Measurements from ENCODE around the gene PUS1.

Gene PUS1

GRCh38 chr12:131917139-131917710 lies 11.9 kb upstream of the PUS1 start:
- no peak for DNase-seq

- no peak for DNase-seq
Measured at GRCh38 chr12:131917711-131918306, 11.3 kb upstream of the PUS1 start.

GRCh38 chr12:131918311-131919050 lies 10.6 kb upstream of the PUS1 start:
- no peak for DNase-seq

GRCh38 chr12:131919051-131919347 lies 10.1 kb upstream of the PUS1 start:
- no peak for DNase-seq

GRCh38 chr12:131919366-131920156 lies 9.5 kb upstream of the PUS1 start:
- DNase-seq, result no peak

DNA sequence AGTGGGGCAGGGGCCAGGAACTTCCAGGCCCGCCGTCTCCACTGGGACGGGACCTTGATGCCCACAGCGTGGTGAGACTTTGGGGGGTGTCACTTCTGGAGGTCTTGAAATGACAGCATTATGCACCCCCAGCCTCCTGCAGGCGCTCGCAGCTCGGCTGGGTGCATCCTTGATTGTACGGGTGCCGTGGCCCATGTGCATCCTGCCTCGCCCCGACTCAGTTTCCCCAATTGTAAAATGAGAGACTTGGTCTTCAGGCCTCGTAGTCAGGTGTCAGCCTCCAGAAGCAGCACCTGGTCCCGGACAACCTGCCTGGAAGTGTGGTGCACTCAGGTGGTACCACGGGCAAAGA lies 8.9 kb upstream of the PUS1 start:
- DNase-seq, result no peak

- DNase-seq, result no peak
Measured at GRCh38 chr12:131920902-131921840, 7.9 kb upstream of the PUS1 start.

GRCh38 chr12:131921866-131922769 lies 7.0 kb upstream of the PUS1 start:
- no peak for DNase-seq

DNA sequence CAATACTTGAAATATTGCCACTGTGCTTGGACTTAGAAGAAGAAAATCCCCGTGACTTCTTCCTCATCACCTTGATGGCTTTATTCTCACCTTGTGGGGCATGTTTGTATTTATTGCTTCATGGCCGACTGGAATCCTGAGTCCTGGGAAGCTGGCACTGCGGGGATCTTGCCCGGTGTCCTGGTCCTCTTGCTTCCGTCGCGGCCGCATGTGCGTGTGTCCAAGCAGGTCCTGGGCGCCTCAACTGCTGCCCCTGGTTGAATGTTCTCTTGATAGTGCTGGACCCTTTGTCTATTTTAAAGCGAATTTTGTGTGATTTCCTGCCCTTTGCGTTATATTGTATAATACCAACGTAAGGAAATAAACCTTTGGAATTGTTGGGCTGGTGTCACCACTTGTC lies 6.3 kb upstream of the PUS1 start:
- DNase-seq, result no peak

DNA sequence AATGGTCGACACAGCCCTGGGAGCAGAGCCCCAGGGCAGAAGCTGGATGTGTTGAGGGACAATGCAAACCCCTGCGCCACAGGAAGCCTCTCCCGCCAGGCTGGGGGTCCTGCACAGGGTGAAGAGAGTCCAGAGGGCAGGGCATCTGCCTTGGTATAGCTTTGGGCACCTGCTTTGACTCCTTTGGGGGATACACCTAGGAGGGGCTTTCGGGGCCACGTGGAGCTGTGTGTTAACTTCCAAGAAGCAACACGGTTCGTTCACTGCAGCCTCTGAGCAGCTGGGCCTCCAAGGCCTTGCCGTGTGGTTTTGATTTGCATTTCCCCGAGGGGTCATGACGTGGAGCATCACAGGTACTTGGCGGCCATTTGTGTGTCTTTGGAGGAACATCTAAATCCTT lies 5.8 kb upstream of the PUS1 start:
- no peak for DNase-seq

GRCh38 chr12:131927110-131928079 lies 1.7 kb upstream of the PUS1 start:
- DNase-seq, result no peak

GRCh38 chr12:131928080-131928710 lies 881 bp upstream of the PUS1 start:
- peak; percentile 24 for DNase-seq

GRCh38 chr12:131929581-131930456 lies 743 bp downstream of the PUS1 start:
- DNase-seq, result peak; percentile 25

DNA sequence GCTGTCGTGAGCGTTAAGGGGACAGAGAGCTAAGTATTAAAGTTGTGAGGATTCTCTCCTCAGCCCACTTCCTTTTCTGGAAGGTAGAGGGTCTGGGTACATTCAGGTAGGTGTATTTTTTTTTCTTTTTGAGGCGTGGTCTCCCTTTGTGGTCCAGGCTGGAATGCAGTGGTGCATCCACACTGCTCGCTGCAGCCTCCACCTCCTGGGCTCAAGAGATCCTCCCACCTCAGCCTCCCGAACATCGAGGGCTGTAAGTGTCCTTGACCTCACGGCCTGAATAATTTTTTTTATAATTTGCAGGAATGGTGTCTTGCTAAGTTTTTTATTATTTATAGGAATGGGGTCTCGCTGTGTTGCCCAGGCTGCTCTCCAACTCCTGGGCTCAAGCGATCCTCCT lies 1.4 kb downstream of the PUS1 start:
- DNase-seq, result no peak

DNA sequence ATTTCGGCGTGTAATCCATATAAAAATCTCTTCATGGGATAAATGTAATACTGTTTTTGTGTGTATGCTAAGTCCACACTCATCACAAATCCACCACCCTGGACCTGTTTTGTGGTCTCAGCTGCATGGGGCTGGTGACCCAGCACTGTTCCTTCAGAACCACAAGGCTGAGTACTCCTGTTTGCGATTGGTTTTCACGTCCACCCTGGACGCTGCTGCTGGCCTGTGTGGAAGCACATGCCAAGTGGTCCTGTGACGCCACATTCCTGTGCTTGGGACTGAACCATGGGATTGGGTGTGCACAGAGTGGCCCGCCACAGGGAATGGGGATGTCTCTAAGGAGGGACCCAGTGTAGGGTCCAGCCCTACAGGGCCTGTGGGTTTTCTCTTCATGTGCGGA lies 4.3 kb downstream of the PUS1 start:
- no peak for DNase-seq

DNA sequence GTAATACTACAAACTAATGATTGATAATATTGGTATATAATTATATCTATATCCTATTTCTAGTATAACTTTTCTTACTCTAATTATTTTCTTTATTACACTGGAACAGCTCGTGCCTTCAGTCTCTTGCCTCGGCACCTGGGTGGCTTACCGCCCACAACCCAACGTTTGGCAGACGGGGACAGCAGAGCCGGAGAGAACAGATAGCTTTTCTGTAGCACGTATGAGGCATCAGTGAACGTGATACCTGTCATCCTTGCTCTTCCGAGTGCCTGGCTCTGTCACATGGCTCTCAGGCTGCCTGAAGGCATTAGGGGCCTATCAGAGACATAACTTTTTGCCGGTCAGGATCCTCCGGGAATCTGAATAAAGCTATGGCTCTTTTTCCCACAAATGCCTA lies 5.5 kb downstream of the PUS1 start:
- DNase-seq, result no peak

GRCh38 chr12:131938082-131938481 lies 9.0 kb downstream of the PUS1 start:
- no peak for DNase-seq

GRCh38 chr12:131939007-131939406 lies 9.9 kb downstream of the PUS1 start:
- DNase-seq, result no peak

- DNase-seq, result no peak
Measured at GRCh38 chr12:131940141-131940547, 11.1 kb downstream of the PUS1 start.

Data from stimulated activated CD4-positive, alpha-beta T cell treated with anti-CD3 and anti-CD28 coated beads, Interleukin-1b, Interleukin-23, amount 100 ng/mL, for 48 hours (primary cell).